ENCODE data around the gene LSP1.

DNA sequence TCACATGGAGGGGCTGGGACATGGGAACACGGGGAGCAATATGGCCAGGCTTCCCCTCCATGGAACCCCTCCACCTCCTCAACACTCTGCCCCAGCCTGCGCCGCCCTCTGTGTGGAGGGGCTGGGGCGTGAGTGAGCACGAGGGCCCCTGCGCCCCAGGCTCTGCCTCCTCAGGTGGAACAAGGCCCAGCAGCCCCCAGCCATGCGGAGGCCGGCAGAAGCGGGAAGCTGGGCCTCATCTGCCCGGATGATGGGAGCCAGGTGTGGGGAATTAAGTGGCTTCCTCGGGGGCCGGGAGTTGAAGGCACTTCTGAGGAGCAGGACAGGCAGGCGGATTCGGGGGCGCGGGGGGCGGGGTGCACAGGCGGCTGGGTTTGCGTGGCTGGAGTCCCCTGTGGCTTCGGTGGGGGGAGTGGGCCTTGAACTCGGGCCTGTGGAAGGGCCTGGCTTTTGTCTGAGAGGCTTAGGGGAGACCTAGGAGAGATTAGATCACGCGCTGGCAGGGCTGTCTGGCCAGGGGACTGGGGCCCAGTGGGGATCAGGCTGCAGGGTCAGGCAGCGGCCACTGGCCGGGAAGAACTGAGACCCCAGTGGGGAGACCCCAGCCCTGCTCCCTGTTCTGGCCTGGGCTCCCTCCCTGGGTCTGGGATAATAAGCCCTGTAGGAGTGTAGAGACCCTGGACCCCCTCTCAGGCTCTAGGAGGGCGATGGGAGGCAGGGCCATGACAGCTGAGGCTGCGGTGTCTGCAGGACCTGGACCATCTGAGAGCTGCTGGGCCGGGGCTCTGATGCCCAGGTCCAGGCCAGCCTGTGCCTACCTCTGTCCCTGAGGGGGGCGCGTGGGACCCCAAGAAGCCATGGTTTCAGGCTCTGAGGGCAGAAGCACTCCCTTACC lies 25.5 kb downstream of the LSP1 start:
- TF ChIP-seq PPARA (CRISPR knock-in tag; IDR thresholded peaks at IDR 0.05; ENCODE audit: borderline replicate concordance) (no peak), ZFP30 (CRISPR knock-in tag; IDR thresholded peaks at IDR 0.05) (no peak), ZFP3 (CRISPR knock-in tag; IDR thresholded peaks at IDR 0.05) (no peak), TCF4 (CRISPR knock-in tag; IDR thresholded peaks at IDR 0.05; ENCODE audit: borderline replicate concordance) (no peak), CSDC2 (CRISPR knock-in tag; IDR thresholded peaks at IDR 0.05) (no peak), TOX (CRISPR knock-in tag; IDR thresholded peaks at IDR 0.05; ENCODE audit: borderline replicate concordance) (no peak), ESRRG (CRISPR knock-in tag; IDR thresholded peaks at IDR 0.05) (no peak), CSRNP3 (CRISPR knock-in tag; IDR thresholded peaks at IDR 0.05) (no peak), POU6F1 (CRISPR knock-in tag; IDR thresholded peaks at IDR 0.05; ENCODE audit: borderline replicate concordance, low read depth) (no peak), PATZ1 (CRISPR knock-in tag; IDR thresholded peaks at IDR 0.05; ENCODE audit: borderline replicate concordance) (no peak)
- TF ChIP-seq, protein P1, sequence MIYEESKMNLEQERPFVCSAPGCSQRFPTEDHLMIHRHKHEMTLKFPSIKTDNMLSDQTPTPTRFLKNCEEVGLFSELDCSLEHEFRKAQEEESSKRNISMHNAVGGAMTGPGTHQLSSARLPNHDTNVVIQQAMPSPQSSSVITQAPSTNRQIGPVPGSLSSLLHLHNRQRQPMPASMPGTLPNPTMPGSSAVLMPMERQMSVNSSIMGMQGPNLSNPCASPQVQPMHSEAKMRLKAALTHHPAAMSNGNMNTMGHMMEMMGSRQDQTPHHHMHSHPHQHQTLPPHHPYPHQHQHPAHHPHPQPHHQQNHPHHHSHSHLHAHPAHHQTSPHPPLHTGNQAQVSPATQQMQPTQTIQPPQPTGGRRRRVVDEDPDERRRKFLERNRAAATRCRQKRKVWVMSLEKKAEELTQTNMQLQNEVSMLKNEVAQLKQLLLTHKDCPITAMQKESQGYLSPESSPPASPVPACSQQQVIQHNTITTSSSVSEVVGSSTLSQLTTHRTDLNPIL (CRISPR knock-in tag; IDR thresholded peaks at IDR 0.05; ENCODE audit: low read depth): no peak

Measured in SK-N-SH treated with all-trans-retinoic acid at 6 μM for 48 hours (cell line).